ENCODE data around the gene NSFL1C.
"Not testable (repeated sequence)": the region's sequence is repeated elsewhere in the genome, so short reads cannot be mapped to it uniquely, and the experiment has no call there.

The NSFL1C gene

GRCh38 chr20:1503564-1504227, 37.0 kb upstream of the NSFL1C start:
- H3K79me2 ChIP-seq (ENCODE audit: control insufficient read depth, low read length): no peaks in the 10 kb centered on the region
- H4K20me1 ChIP-seq (ENCODE audit: control insufficient read depth, insufficient read depth, low read depth, low read length): no peaks in the 10 kb centered on the region
- H3K27ac ChIP-seq (ENCODE audit: low read depth, low read length): no peak overlapping the region
- H3K4me1 ChIP-seq (ENCODE audit: control insufficient read depth, low read length): peaks cover 23% of the 10 kb centered on the region
- H3K36me3 ChIP-seq (ENCODE audit: control insufficient read depth, low read length): no peaks in the 10 kb centered on the region
- no peaks in the 10 kb centered on the region for H3F3A ChIP-seq (ENCODE audit: control insufficient read depth, insufficient read depth)
- no peaks in the 10 kb centered on the region for H3K9me2 ChIP-seq (replicated peaks; ENCODE audit: control insufficient read depth, low read length)
- H3K4me3 ChIP-seq (ENCODE audit: low read length): no peak overlapping the region
- TF ChIP-seq, protein P1, sequence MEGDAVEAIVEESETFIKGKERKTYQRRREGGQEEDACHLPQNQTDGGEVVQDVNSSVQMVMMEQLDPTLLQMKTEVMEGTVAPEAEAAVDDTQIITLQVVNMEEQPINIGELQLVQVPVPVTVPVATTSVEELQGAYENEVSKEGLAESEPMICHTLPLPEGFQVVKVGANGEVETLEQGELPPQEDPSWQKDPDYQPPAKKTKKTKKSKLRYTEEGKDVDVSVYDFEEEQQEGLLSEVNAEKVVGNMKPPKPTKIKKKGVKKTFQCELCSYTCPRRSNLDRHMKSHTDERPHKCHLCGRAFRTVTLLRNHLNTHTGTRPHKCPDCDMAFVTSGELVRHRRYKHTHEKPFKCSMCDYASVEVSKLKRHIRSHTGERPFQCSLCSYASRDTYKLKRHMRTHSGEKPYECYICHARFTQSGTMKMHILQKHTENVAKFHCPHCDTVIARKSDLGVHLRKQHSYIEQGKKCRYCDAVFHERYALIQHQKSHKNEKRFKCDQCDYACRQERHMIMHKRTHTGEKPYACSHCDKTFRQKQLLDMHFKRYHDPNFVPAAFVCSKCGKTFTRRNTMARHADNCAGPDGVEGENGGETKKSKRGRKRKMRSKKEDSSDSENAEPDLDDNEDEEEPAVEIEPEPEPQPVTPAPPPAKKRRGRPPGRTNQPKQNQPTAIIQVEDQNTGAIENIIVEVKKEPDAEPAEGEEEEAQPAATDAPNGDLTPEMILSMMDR (IDR thresholded peaks at IDR 0.05; ENCODE audit: low read depth, low read length, poor library complexity, severe bottlenecking): peak; percentile 100
- TF ChIP-seq EZH2phosphoT487 (IDR thresholded peaks at IDR 0.05; ENCODE audit: borderline replicate concordance, low read length): no peak
- peak overlapping the region; percentile 41 for H3K4me2 ChIP-seq (ENCODE audit: low read length)
- H3K27me3 ChIP-seq (ENCODE audit: control insufficient read depth, low read length): peaks cover 12% of the 10 kb centered on the region
- H3K9me3 ChIP-seq (ENCODE audit: control insufficient read depth, insufficient read depth, low read length): no peaks in the 10 kb centered on the region

GRCh38 chr20:1500496-1500895, 33.8 kb upstream of the NSFL1C start:
- Histone ChIP-seq H3K27me3 (ENCODE audit: control insufficient read depth, low read length) (peaks cover 8% of the 10 kb centered on the region; the same call in 1 of the 2 replicates), H3K4me3 (ENCODE audit: low read length) (no peak overlapping the region)
- TF ChIP-seq, protein P1 (IDR thresholded peaks at IDR 0.05; ENCODE audit: low read depth, low read length, poor library complexity, severe bottlenecking): no peak
- TF ChIP-seq EZH2phosphoT487 (IDR thresholded peaks at IDR 0.05; ENCODE audit: borderline replicate concordance, low read length): no peak

DNA sequence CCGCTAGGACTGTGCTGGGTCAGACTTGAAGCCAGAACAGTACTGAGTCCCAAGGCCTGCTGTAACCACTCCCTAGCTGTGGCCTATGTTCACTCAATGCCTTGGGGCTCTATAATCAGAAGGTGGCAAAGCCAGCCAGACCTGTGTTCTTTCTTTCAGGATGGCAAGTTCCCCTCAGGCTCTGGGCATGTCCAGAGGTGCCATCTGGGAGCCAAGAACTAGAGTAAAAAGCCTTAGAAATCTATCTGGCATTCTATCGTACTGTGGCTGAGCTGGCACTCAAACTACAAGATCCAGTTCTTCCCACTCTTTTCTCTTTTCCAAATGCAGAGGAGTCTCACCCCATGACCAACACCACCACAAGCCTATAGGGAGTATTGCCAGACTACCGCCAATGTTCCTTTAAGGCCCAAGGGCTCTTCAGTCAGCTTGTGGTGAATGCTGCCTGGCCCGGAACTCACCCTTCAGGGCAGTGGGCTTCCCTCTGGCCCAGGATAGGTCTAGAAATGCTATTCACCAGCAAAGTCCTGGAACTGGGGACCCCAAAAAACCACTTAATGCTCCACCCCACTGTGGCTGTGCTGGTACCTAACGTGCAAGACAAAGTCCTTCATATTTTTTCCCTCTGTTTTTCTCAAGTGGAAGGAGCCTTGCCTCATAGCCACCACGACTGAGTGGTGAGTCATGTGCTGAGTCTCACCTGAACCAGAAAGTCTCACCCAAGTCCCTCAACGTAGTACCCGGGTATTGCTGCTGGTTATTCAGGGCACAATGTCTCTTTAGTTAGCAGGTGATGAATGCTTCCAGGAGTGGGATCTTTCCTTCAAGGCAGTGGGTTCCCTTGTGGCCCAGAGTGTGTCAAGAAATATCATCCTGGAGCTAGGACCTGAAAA, 33.1 kb upstream of the NSFL1C start:
- Histone ChIP-seq H3K79me2 (ENCODE audit: control insufficient read depth, low read length) (no peaks in the 10 kb centered on the region), H3K27ac (ENCODE audit: low read depth, low read length) (no peak overlapping the region), H3K4me1 (ENCODE audit: control insufficient read depth, low read length) (peaks cover 30% of the 10 kb centered on the region), H3K36me3 (ENCODE audit: control insufficient read depth, low read length) (no peaks in the 10 kb centered on the region), H3K4me2 (ENCODE audit: low read length) (no peak overlapping the region), H3F3A (ENCODE audit: control insufficient read depth, insufficient read depth) (no peaks in the 10 kb centered on the region), H3K9me3 (ENCODE audit: control insufficient read depth, insufficient read depth, low read length) (no peaks in the 10 kb centered on the region), H3K4me3 (ENCODE audit: low read length) (no peak overlapping the region), H3K27me3 (ENCODE audit: control insufficient read depth, low read length) (peaks cover 6% of the 10 kb centered on the region; the same call in 1 of the 2 replicates), H3K9me2 (replicated peaks; ENCODE audit: control insufficient read depth, low read length) (no peaks in the 10 kb centered on the region), H4K20me1 (ENCODE audit: control insufficient read depth, insufficient read depth, low read depth, low read length) (no peaks in the 10 kb centered on the region)
- TF ChIP-seq, protein P1 (IDR thresholded peaks at IDR 0.05; ENCODE audit: low read depth, low read length, poor library complexity, severe bottlenecking): no peak
- no peak for TF ChIP-seq EZH2phosphoT487 (IDR thresholded peaks at IDR 0.05; ENCODE audit: borderline replicate concordance, low read length)

More at GRCh38 chr20:1500496-1500895, 33.8 kb upstream of the NSFL1C start:
- H3K9me2 ChIP-seq (replicated peaks; ENCODE audit: control insufficient read depth, low read length): no peaks in the 10 kb centered on the region
- H3F3A ChIP-seq (ENCODE audit: control insufficient read depth, insufficient read depth): no peaks in the 10 kb centered on the region
- H3K4me2 ChIP-seq (ENCODE audit: low read length): no peak overlapping the region
- H3K27ac ChIP-seq (ENCODE audit: low read depth, low read length): no peak overlapping the region
- no peaks in the 10 kb centered on the region for H3K79me2 ChIP-seq (ENCODE audit: control insufficient read depth, low read length)
- no peaks in the 10 kb centered on the region for H4K20me1 ChIP-seq (ENCODE audit: control insufficient read depth, insufficient read depth, low read depth, low read length)
- no peaks in the 10 kb centered on the region for H3K36me3 ChIP-seq (ENCODE audit: control insufficient read depth, low read length)
- no peaks in the 10 kb centered on the region for H3K9me3 ChIP-seq (ENCODE audit: control insufficient read depth, insufficient read depth, low read length)
- H3K4me1 ChIP-seq (ENCODE audit: control insufficient read depth, low read length): peaks cover 23% of the 10 kb centered on the region

DNA sequence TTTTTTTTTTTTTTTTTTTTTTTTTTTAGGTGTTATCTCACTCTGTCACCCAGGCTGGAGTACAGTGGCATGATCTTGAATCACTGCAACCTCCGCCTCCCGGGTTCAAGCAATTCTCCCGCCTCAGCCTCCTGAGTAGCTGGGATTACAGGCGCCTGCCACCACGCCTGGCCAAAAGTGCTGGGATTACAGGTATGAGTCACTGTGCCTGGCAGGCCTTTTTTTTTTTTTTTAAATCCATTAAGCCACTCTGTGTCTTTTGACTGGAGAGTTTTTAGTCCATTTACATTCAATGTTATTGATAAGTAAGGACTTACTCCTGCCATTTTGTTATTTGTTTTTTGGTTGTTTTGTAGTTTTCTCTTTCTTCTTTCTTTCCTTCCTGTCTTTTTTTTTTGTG, 30.7 kb upstream of the NSFL1C start:
- H3K79me2 ChIP-seq (ENCODE audit: control insufficient read depth, low read length); H3K4me2 ChIP-seq (ENCODE audit: low read length); H3K27ac ChIP-seq (ENCODE audit: low read depth, low read length); H3K9me2 ChIP-seq (replicated peaks; ENCODE audit: control insufficient read depth, low read length); H3K27me3 ChIP-seq (ENCODE audit: control insufficient read depth, low read length); H3K9me3 ChIP-seq (ENCODE audit: control insufficient read depth, insufficient read depth, low read length); H3K4me3 ChIP-seq (ENCODE audit: low read length); H4K20me1 ChIP-seq (ENCODE audit: control insufficient read depth, insufficient read depth, low read depth, low read length); H3K36me3 ChIP-seq (ENCODE audit: control insufficient read depth, low read length); H3F3A ChIP-seq (ENCODE audit: control insufficient read depth, insufficient read depth): not testable (repeated sequence)
- peaks cover 42% of the 10 kb centered on the region for H3K4me1 ChIP-seq (ENCODE audit: control insufficient read depth, low read length)

Measured in DOHH2 (cell line).